Fibroblast of lung (primary cell): ENCODE data around the gene GSG1. TPM values are rescaled to one million over a fixed set of nuclear protein-coding genes. Genes with fewer than 3 reads are reported as not detected.

Experiments
- DNase-seq, 2 donors: peaks; one replicate each; pipeline versions ENCODE4 v3.0.0 to v3.0.0-alpha.2; 2010; ENCODE audit warnings: low read depth in 2 of 2
- H2AFZ ChIP-seq: 2 replicates; pipeline ENCODE4 v1.5.1; 2012; ENCODE audit warnings: low read length, control low read depth, inconsistent platforms
- H3K27ac ChIP-seq: 2 replicates; pipeline ENCODE4 v1.5.1; 2011; ENCODE audit warnings: low read length, control low read depth; ENCODE audit not compliant: insufficient read depth
- H3K27me3 ChIP-seq: 2 replicates; pipeline ENCODE4 v1.5.1; 2011; ENCODE audit warnings: mild to moderate bottlenecking, low read length; ENCODE audit not compliant: control insufficient read depth, insufficient read depth
- H3K36me3 ChIP-seq: 2 replicates; pipeline ENCODE4 v1.5.1; 2011; ENCODE audit warnings: low read length; ENCODE audit not compliant: control insufficient read depth, insufficient read depth
- H3K4me1 ChIP-seq: 2 replicates; pipeline ENCODE4 v1.5.1; 2011; ENCODE audit warnings: low read length; ENCODE audit not compliant: control insufficient read depth, insufficient read depth; ENCODE audit errors: extremely low read depth
- H3K4me2 ChIP-seq: 2 replicates; pipeline ENCODE4 v1.5.1; 2011; ENCODE audit warnings: low read length, control low read depth; ENCODE audit not compliant: insufficient read depth; ENCODE audit errors: extremely low read depth
- H3K4me3 ChIP-seq, 4 experiments: fragments of 200-600 bp in 1 of 4; sonication (generic) in 1 of 4; replicated peaks in 1 of 4; 2 replicates each; pipeline ENCODE4 v1.5.1; 2011 to 2016; ENCODE audit warnings: low read length in 4 of 4, low read depth in 3 of 4, mild to moderate bottlenecking in 3 of 4, control low read depth in 2 of 4, inconsistent platforms in 1 of 4, mixed read lengths in 1 of 4; ENCODE audit not compliant: insufficient read depth in 1 of 4; ENCODE audit errors: control extremely low read depth in 1 of 4
- H3K79me2 ChIP-seq: 2 replicates; pipeline ENCODE4 v1.5.1; 2012; ENCODE audit warnings: mild to moderate bottlenecking, low read length, inconsistent platforms; ENCODE audit not compliant: control insufficient read depth, insufficient read depth
- H3K9ac ChIP-seq: 2 replicates; pipeline ENCODE4 v1.5.1; 2011; ENCODE audit warnings: mild to moderate bottlenecking, low read length, control low read depth; ENCODE audit not compliant: insufficient read depth
- H3K9me3 ChIP-seq: 2 replicates; pipeline ENCODE4 v1.5.1; 2012; ENCODE audit warnings: low read depth, low read length; ENCODE audit not compliant: control insufficient read depth, insufficient read depth
- H4K20me1 ChIP-seq: 2 replicates; pipeline ENCODE4 v1.5.1; 2011; ENCODE audit warnings: low read length; ENCODE audit not compliant: control insufficient read depth, insufficient read depth; ENCODE audit errors: extremely low read depth
- CTCF ChIP-seq, 2 donors: IDR thresholded peaks in 1 of 2; conservative IDR thresholded peaks in 1 of 2; 1 replicate in 1 of 2; 2 replicates in 1 of 2; pipeline ENCODE4 v1.5.1; 2011 to 2012; ENCODE audit warnings: low read length in 2 of 2, control low read depth in 1 of 2, inconsistent platforms in 1 of 2, low read depth in 1 of 2, mild to moderate bottlenecking in 1 of 2
- EZH2 ChIP-seq: IDR thresholded peaks from 2 replicates; pipeline ENCODE4 v1.5.1; 2012; ENCODE audit warnings: low read length, control low read depth, mild to moderate bottlenecking; ENCODE audit errors: missing control alignments
- polyA plus RNA-seq, 2 donors: library from polyadenylated mRNA; depleted of rRNA in 1 of 2; stranded (reverse) in 1 of 2; unstranded in 1 of 2; fragments of >200 nt; gene quantifications; 2 replicates each; pipeline ENCODE4 v1.2.1, GENCODE V29; 2011 to 2012; ENCODE audit warnings: missing spikeins in 1 of 2
- total RNA-seq: library from RNA; depleted of rRNA; stranded (reverse); fragments of >200 nt; gene quantifications from 2 replicates; pipeline ENCODE4 v1.2.1, GENCODE V29; 2014

Gene GSG1
- total and polyA plus RNA-seq, 2 donors (not counting 1 experiment from before 2014, with no cell fraction given): 0.66 to 0.93 TPM

- no peak overlapping the region for H3K4me2 ChIP-seq
- TF ChIP-seq EZH2: no peak
- no peak for TF ChIP-seq CTCF (conservative IDR thresholded peaks at IDR 0.05 in 1 of 2, IDR thresholded peaks at IDR 0.05 in 1 of 2; ENCODE audit: low read depth in 1 of 2, low read length in 2 of 2)
- peaks cover 6% of the 10 kb centered on the region for H3K4me1 ChIP-seq
- H3K9me3 ChIP-seq: no peaks in the 10 kb centered on the region
- no peak overlapping the region for H2AFZ ChIP-seq
- no peaks in the 10 kb centered on the region for H3K27me3 ChIP-seq
- H4K20me1 ChIP-seq: no peaks in the 10 kb centered on the region
- H3K79me2 ChIP-seq: no peaks in the 10 kb centered on the region
- peak in 1 of 2 donors; percentile 74 for DNase-seq
- no peak overlapping the region for H3K9ac ChIP-seq
- H3K27ac ChIP-seq: no peak overlapping the region
- peaks cover 3% of the 10 kb centered on the region for H3K36me3 ChIP-seq
- H3K4me3 ChIP-seq: no peak overlapping the region
Observed at GRCh38 chr12:13075118-13075480, 28.4 kb downstream of the GSG1 start.

GRCh38 chr12:13074396-13075117 is 28.9 kb downstream of the GSG1 start:
- H3K4me1 ChIP-seq: peaks cover 6% of the 10 kb centered on the region
- H3K9me3 ChIP-seq: no peaks in the 10 kb centered on the region
- H3K4me2 ChIP-seq: no peak overlapping the region
- no peaks in the 10 kb centered on the region for H3K27me3 ChIP-seq
- no peak overlapping the region for H2AFZ ChIP-seq
- no peaks in the 10 kb centered on the region for H3K79me2 ChIP-seq
- H3K27ac ChIP-seq: no peak overlapping the region
- peaks cover 3% of the 10 kb centered on the region for H3K36me3 ChIP-seq
- no peak overlapping the region for H3K9ac ChIP-seq
- TF ChIP-seq EZH2 (no peak), CTCF (conservative IDR thresholded peaks at IDR 0.05 in 1 of 2, IDR thresholded peaks at IDR 0.05 in 1 of 2; ENCODE audit: low read depth in 1 of 2, low read length in 2 of 2) (no peak)
- DNase-seq: peak in 1 of 2 donors; percentile 73
- H3K4me3 ChIP-seq: no peak overlapping the region
- H4K20me1 ChIP-seq: no peaks in the 10 kb centered on the region

GRCh38 chr12:13073173-13073572 is 30.3 kb downstream of the GSG1 start:
- H4K20me1 ChIP-seq: no peaks in the 10 kb centered on the region
- H3K4me3 ChIP-seq: no peak overlapping the region
- H3K9ac ChIP-seq: no peak overlapping the region
- H3K27me3 ChIP-seq: no peaks in the 10 kb centered on the region
- no peaks in the 10 kb centered on the region for H3K9me3 ChIP-seq
- no peak for TF ChIP-seq CTCF (conservative IDR thresholded peaks at IDR 0.05 in 1 of 2, IDR thresholded peaks at IDR 0.05 in 1 of 2; ENCODE audit: low read depth in 1 of 2, low read length in 2 of 2)
- TF ChIP-seq EZH2: no peak
- no peak overlapping the region for H2AFZ ChIP-seq
- H3K79me2 ChIP-seq: no peaks in the 10 kb centered on the region
- H3K4me2 ChIP-seq: no peak overlapping the region
- no peak overlapping the region for H3K27ac ChIP-seq
- peaks cover 3% of the 10 kb centered on the region for H3K36me3 ChIP-seq
- H3K4me1 ChIP-seq: peaks cover 6% of the 10 kb centered on the region
- peak; percentile 39 to 72 for DNase-seq
